Measurements from ENCODE around the gene TMEM61. TPM values are rescaled to one million over a fixed set of nuclear protein-coding genes. Genes with fewer than 3 reads are reported as not detected.
A peak's percentile ranks its signal among the peaks of the same experiment; 100 is the strongest.

Gene TMEM61
- polyA plus RNA-seq, 4 donors, result 2.2 to 6.7 (median 4.8) TPM

GRCh38 chr1:54976747-54977146 is 3.7 kb upstream of the TMEM61 start:
- peaks cover 0 to 5% (median 0%) of the 10 kb centered on the region in 3 donors for H3K4me1 ChIP-seq (ENCODE audit: control insufficient read depth in 3 of 3, insufficient read depth in 2 of 3, low read depth in 1 of 3, low read length in 2 of 3)
- no peak overlapping the region for H3K27ac ChIP-seq (ENCODE audit: low read depth in 1 of 3, low read length in 2 of 3)
- no peaks in the 10 kb centered on the region for H3K9me3 ChIP-seq (ENCODE audit: control insufficient read depth in 2 of 2, insufficient read depth in 1 of 2, low read depth in 1 of 2, low read length in 1 of 2)
- FAIRE-seq (no peak), DNase-seq (no peak)
- H3K27me3 ChIP-seq (ENCODE audit: control insufficient read depth in 3 of 3, insufficient read depth in 3 of 3, low read length in 3 of 3), result peaks cover 0 to 37% (median 0%) of the 10 kb centered on the region in 3 donors
- 47 to 74% (median 51%) methylated on average over 6 of the region's 6 CpGs for WGBS, 3 donors
- peaks cover 0 to 2% (median 0%) of the 10 kb centered on the region in 3 donors for H3K36me3 ChIP-seq (ENCODE audit: control insufficient read depth in 3 of 3, insufficient read depth in 2 of 3, low read depth in 1 of 3, low read length in 3 of 3)
- no peak overlapping the region for H3K4me3 ChIP-seq (ENCODE audit: low read depth in 1 of 3, low read length in 3 of 3)

- Histone ChIP-seq H3K27me3 (ENCODE audit: control insufficient read depth in 3 of 3, insufficient read depth in 3 of 3, low read length in 3 of 3) (peaks cover 0 to 31% (median under 1%) of the 10 kb centered on the region in 3 donors), H3K4me3 (ENCODE audit: low read depth in 1 of 3, low read length in 3 of 3) (no peak overlapping the region), H3K27ac (ENCODE audit: low read depth in 1 of 3, low read length in 2 of 3) (no peak overlapping the region), H3K4me1 (ENCODE audit: control insufficient read depth in 3 of 3, insufficient read depth in 2 of 3, low read depth in 1 of 3, low read length in 2 of 3) (peaks cover 0 to 5% (median 0%) of the 10 kb centered on the region in 3 donors), H3K36me3 (ENCODE audit: control insufficient read depth in 3 of 3, insufficient read depth in 2 of 3, low read depth in 1 of 3, low read length in 3 of 3) (peaks cover 0 to 2% (median 0%) of the 10 kb centered on the region in 3 donors), H3K9me3 (ENCODE audit: control insufficient read depth in 2 of 2, insufficient read depth in 1 of 2, low read depth in 1 of 2, low read length in 1 of 2) (no peaks in the 10 kb centered on the region)
- 87 to 93% (median 93%) methylated on average over 5 of the region's 5 CpGs for WGBS, 3 donors
- FAIRE-seq (no peak), DNase-seq (peak in 1 of 2 donors; percentile 93)
These were observed 2.7 kb upstream of the TMEM61 start for GRCh38 chr1:54977533-54978297.

GRCh38 chr1:54978528-54979326 is 1.7 kb upstream of the TMEM61 start:
- peaks cover 0 to 5% (median 0%) of the 10 kb centered on the region in 3 donors for H3K4me1 ChIP-seq (ENCODE audit: control insufficient read depth in 3 of 3, insufficient read depth in 2 of 3, low read depth in 1 of 3, low read length in 2 of 3)
- H3K9me3 ChIP-seq (ENCODE audit: control insufficient read depth in 2 of 2, insufficient read depth in 1 of 2, low read depth in 1 of 2, low read length in 1 of 2), result no peaks in the 10 kb centered on the region
- peaks cover 0 to 31% (median 2%) of the 10 kb centered on the region in 3 donors for H3K27me3 ChIP-seq (ENCODE audit: control insufficient read depth in 3 of 3, insufficient read depth in 3 of 3, low read length in 3 of 3)
- no peak overlapping the region for H3K4me3 ChIP-seq (ENCODE audit: low read depth in 1 of 3, low read length in 3 of 3)
- H3K36me3 ChIP-seq (ENCODE audit: control insufficient read depth in 3 of 3, insufficient read depth in 2 of 3, low read depth in 1 of 3, low read length in 3 of 3), result peaks cover 0 to 2% (median 0%) of the 10 kb centered on the region in 3 donors
- DNase-seq (no peak), FAIRE-seq (no peak)
- H3K27ac ChIP-seq (ENCODE audit: low read depth in 1 of 3, low read length in 2 of 3), result no peak overlapping the region
- WGBS, 3 donors, result 92% methylated on average over 9 of the region's 9 CpGs

- no peak overlapping the region for H3K27ac ChIP-seq (ENCODE audit: low read depth in 1 of 3, low read length in 2 of 3)
- H3K4me3 ChIP-seq (ENCODE audit: low read depth in 1 of 3, low read length in 3 of 3), result no peak overlapping the region
- DNase-seq (no peak), FAIRE-seq (no peak)
- H3K4me1 ChIP-seq (ENCODE audit: control insufficient read depth in 3 of 3, insufficient read depth in 2 of 3, low read depth in 1 of 3, low read length in 2 of 3), result peaks cover 0 to 5% (median 0%) of the 10 kb centered on the region in 3 donors
- peaks cover 0 to 2% (median 0%) of the 10 kb centered on the region in 3 donors for H3K36me3 ChIP-seq (ENCODE audit: control insufficient read depth in 3 of 3, insufficient read depth in 2 of 3, low read depth in 1 of 3, low read length in 3 of 3)
- WGBS, 3 donors, result 44 to 67% (median 54%) methylated on average over 5 of the region's 5 CpGs
- peaks cover 0 to 31% (median 2%) of the 10 kb centered on the region in 3 donors for H3K27me3 ChIP-seq (ENCODE audit: control insufficient read depth in 3 of 3, insufficient read depth in 3 of 3, low read length in 3 of 3)
- H3K9me3 ChIP-seq (ENCODE audit: control insufficient read depth in 2 of 2, insufficient read depth in 1 of 2, low read depth in 1 of 2, low read length in 1 of 2), result no peaks in the 10 kb centered on the region
These were observed 1.0 kb upstream of the TMEM61 start for GRCh38 chr1:54979327-54979891.

- Histone ChIP-seq H3K27me3 (ENCODE audit: control insufficient read depth in 3 of 3, insufficient read depth in 3 of 3, low read length in 3 of 3) (peaks cover 0 to 31% (median 2%) of the 10 kb centered on the region in 3 donors), H3K36me3 (ENCODE audit: control insufficient read depth in 3 of 3, insufficient read depth in 2 of 3, low read depth in 1 of 3, low read length in 3 of 3) (peaks cover 0 to 2% (median 0%) of the 10 kb centered on the region in 3 donors), H3K4me3 (ENCODE audit: low read depth in 1 of 3, low read length in 3 of 3) (peak overlapping the region; percentile 12 to 25 (median 22)), H3K9me3 (ENCODE audit: control insufficient read depth in 2 of 2, insufficient read depth in 1 of 2, low read depth in 1 of 2, low read length in 1 of 2) (no peaks in the 10 kb centered on the region), H3K4me1 (ENCODE audit: control insufficient read depth in 3 of 3, insufficient read depth in 2 of 3, low read depth in 1 of 3, low read length in 2 of 3) (peaks cover 0 to 5% (median 0%) of the 10 kb centered on the region in 3 donors), H3K27ac (ENCODE audit: low read depth in 1 of 3, low read length in 2 of 3) (no peak overlapping the region)
- no peak for DNase-seq
- no peak for FAIRE-seq
- 13 to 24% (median 22%) methylated on average over 25 of the region's 25 CpGs for WGBS, 3 donors
These were observed 341 bp upstream of the TMEM61 start for GRCh38 chr1:54980046-54980527.

- peaks cover 0 to 5% (median 0%) of the 10 kb centered on the region in 3 donors for H3K4me1 ChIP-seq (ENCODE audit: control insufficient read depth in 3 of 3, insufficient read depth in 2 of 3, low read depth in 1 of 3, low read length in 2 of 3)
- H3K27me3 ChIP-seq (ENCODE audit: control insufficient read depth in 3 of 3, insufficient read depth in 3 of 3, low read length in 3 of 3), result peaks cover 0 to 31% (median 2%) of the 10 kb centered on the region in 3 donors
- no peak for FAIRE-seq
- no peak overlapping the region for H3K27ac ChIP-seq (ENCODE audit: low read depth in 1 of 3, low read length in 2 of 3)
- DNase-seq, result no peak
- 88 to 91% (median 89%) methylated on average over 8 of the region's 8 CpGs for WGBS, 3 donors
- no peak overlapping the region for H3K4me3 ChIP-seq (ENCODE audit: low read depth in 1 of 3, low read length in 3 of 3)
- no peaks in the 10 kb centered on the region for H3K9me3 ChIP-seq (ENCODE audit: control insufficient read depth in 2 of 2, insufficient read depth in 1 of 2, low read depth in 1 of 2, low read length in 1 of 2)
- H3K36me3 ChIP-seq (ENCODE audit: control insufficient read depth in 3 of 3, insufficient read depth in 2 of 3, low read depth in 1 of 3, low read length in 3 of 3), result peaks cover 0 to 2% (median 0%) of the 10 kb centered on the region in 3 donors
These were observed 1.0 kb downstream of the TMEM61 start for GRCh38 chr1:54981466-54981865.

- Histone ChIP-seq H3K27ac (ENCODE audit: low read depth in 1 of 3, low read length in 2 of 3) (no peak overlapping the region), H3K4me1 (ENCODE audit: control insufficient read depth in 3 of 3, insufficient read depth in 2 of 3, low read depth in 1 of 3, low read length in 2 of 3) (peaks cover 0 to 5% (median 0%) of the 10 kb centered on the region in 3 donors), H3K36me3 (ENCODE audit: control insufficient read depth in 3 of 3, insufficient read depth in 2 of 3, low read depth in 1 of 3, low read length in 3 of 3) (peaks cover 0 to 2% (median 0%) of the 10 kb centered on the region in 3 donors), H3K9me3 (ENCODE audit: control insufficient read depth in 2 of 2, insufficient read depth in 1 of 2, low read depth in 1 of 2, low read length in 1 of 2) (no peaks in the 10 kb centered on the region), H3K27me3 (ENCODE audit: control insufficient read depth in 3 of 3, insufficient read depth in 3 of 3, low read length in 3 of 3) (peaks cover 0 to 28% (median 2%) of the 10 kb centered on the region in 3 donors), H3K4me3 (ENCODE audit: low read depth in 1 of 3, low read length in 3 of 3) (no peak overlapping the region)
- DNase-seq (peak in 1 of 2 donors; percentile 43), FAIRE-seq (no peak)
These were observed 2.3 kb downstream of the TMEM61 start for GRCh38 chr1:54982739-54983138.

Measured in small intestine (tissue), 7 donors.